Natural killer cell treated with Interleukin-12 subunit alpha and Interleukin-12 subunit beta and Interleukin-15 and Interleukin-18, amount 100 ng/mL, for 72 hours (primary cell): ENCODE results near the gene KRT9. TPM values are rescaled to one million over a fixed set of nuclear protein-coding genes. Genes with fewer than 3 reads are reported as not detected.
A peak's percentile ranks its signal among the peaks of the same experiment; 100 is the strongest.
"Not testable (repeated sequence)": the region's sequence is repeated elsewhere in the genome, so short reads cannot be mapped to it uniquely, and the experiment has no call there.

Source experiments
- ATAC-seq, 2 donors: fragments of 150-1000 bp; cut with Tn5 transposase in 1 of 2; sonication (Bioruptor Pico), chemical (Tn5 transposase) in 1 of 2; 2 replicates each; pipeline ENCODE4 v1.10.0; 2021
- DNase-seq: peaks from one replicate; pipeline ENCODE4 v3.0.0; 2022; ENCODE audit warnings: low spot score
- H3K27ac Mint-ChIP-seq, 2 donors: 1 replicate in 1 of 2; 2 replicates in 1 of 2; pipeline ENCODE4 v1.8.0; 2022; ENCODE audit warnings: mixed read lengths in 2 of 2, mild to moderate bottlenecking in 1 of 2, moderate library complexity in 1 of 2
- H3K27me3 Mint-ChIP-seq, 2 donors: 1 replicate in 1 of 2; 2 replicates in 1 of 2; pipeline ENCODE4 v1.8.0; 2022; ENCODE audit warnings: mixed read lengths in 2 of 2
- H3K36me3 Mint-ChIP-seq: one replicate; pipeline ENCODE4 v1.8.0; 2022; ENCODE audit warnings: mixed read lengths
- H3K4me1 Mint-ChIP-seq, 2 donors: 1 replicate in 1 of 2; 2 replicates in 1 of 2; pipeline ENCODE4 v1.8.0; 2022; ENCODE audit warnings: low read depth in 2 of 2, mixed read lengths in 2 of 2, mild to moderate bottlenecking in 1 of 2
- H3K4me3 Mint-ChIP-seq: one replicate; pipeline ENCODE4 v1.8.0; 2022; ENCODE audit warnings: mixed read lengths
- H3K9me3 Mint-ChIP-seq: 2 replicates; pipeline ENCODE4 v1.8.0; 2022; ENCODE audit warnings: mixed read lengths
- total RNA-seq, 2 donors: library from RNA; stranded (reverse); gene quantifications; one replicate each; pipeline ENCODE4 v1.2.3, GENCODE V29; 2022

KRT9 gene
- total RNA-seq, 2 donors from 2014 or later, result not detected

GRCh38 chr17:41552455-41552854, 19.4 kb downstream of the KRT9 start:
- ATAC-seq, result no peak
- Mint-ChIP-seq H3K4me3 (no peak overlapping the region), H3K4me1 (peaks cover 8 to 17% of the 10 kb centered on the region in 2 donors), H3K27me3 (peaks cover 9 to 25% of the 10 kb centered on the region in 2 donors), H3K36me3 (no peaks in the 10 kb centered on the region), H3K9me3 (no peaks in the 10 kb centered on the region), H3K27ac (no peak overlapping the region)
- DNase-seq, result no peak

- Mint-ChIP-seq H3K36me3 (no peaks in the 10 kb centered on the region), H3K4me1 (peaks cover 8 to 17% of the 10 kb centered on the region in 2 donors), H3K4me3 (no peak overlapping the region), H3K9me3 (no peaks in the 10 kb centered on the region), H3K27me3 (peaks cover 8 to 25% of the 10 kb centered on the region in 2 donors), H3K27ac (no peak overlapping the region)
- ATAC-seq (no peak), DNase-seq (no peak)
These were observed 20.5 kb downstream of the KRT9 start for GRCh38 chr17:41551365-41551764.

GRCh38 chr17:41549596-41550039, 22.2 kb downstream of the KRT9 start:
- H3K4me3 Mint-ChIP-seq, result no peak overlapping the region
- peaks cover 8 to 17% of the 10 kb centered on the region in 2 donors for H3K4me1 Mint-ChIP-seq
- H3K27ac Mint-ChIP-seq, result no peak overlapping the region
- no peak for DNase-seq
- no peaks in the 10 kb centered on the region for H3K36me3 Mint-ChIP-seq
- H3K27me3 Mint-ChIP-seq, result peaks cover 8 to 25% of the 10 kb centered on the region in 2 donors
- no peaks in the 10 kb centered on the region for H3K9me3 Mint-ChIP-seq
- ATAC-seq, result no peak

- Mint-ChIP-seq H3K36me3 (no peaks in the 10 kb centered on the region), H3K4me1 (peaks cover 8 to 17% of the 10 kb centered on the region in 2 donors), H3K27ac (no peak overlapping the region), H3K4me3 (peak overlapping the region; percentile 47), H3K27me3 (peaks cover 2 to 20% of the 10 kb centered on the region in 2 donors), H3K9me3 (no peaks in the 10 kb centered on the region)
- ATAC-seq, result peak; percentile 82 to 86
- DNase-seq, result peak; percentile 80
These were observed 22.8 kb downstream of the KRT9 start for GRCh38 chr17:41548844-41549595.

- peaks cover 0 to 16% of the 10 kb centered on the region in 2 donors for H3K27me3 Mint-ChIP-seq
- H3K27ac Mint-ChIP-seq, result no peak overlapping the region
- DNase-seq (peak; percentile 68), ATAC-seq (peak; percentile 74 to 77)
- H3K4me3 Mint-ChIP-seq, result peak overlapping the region; percentile 47
- H3K9me3 Mint-ChIP-seq, result no peaks in the 10 kb centered on the region
- peaks cover 8 to 17% of the 10 kb centered on the region in 2 donors for H3K4me1 Mint-ChIP-seq
- no peaks in the 10 kb centered on the region for H3K36me3 Mint-ChIP-seq
These were observed 23.7 kb downstream of the KRT9 start for GRCh38 chr17:41547921-41548843.

GRCh38 chr17:41547378-41547841, 24.4 kb downstream of the KRT9 start:
- no peak overlapping the region for H3K27ac Mint-ChIP-seq

GRCh38 chr17:41546819-41547218, 25.0 kb downstream of the KRT9 start:
- Mint-ChIP-seq H3K4me1 (peaks cover 8 to 14% of the 10 kb centered on the region in 2 donors), H3K4me3 (no peak overlapping the region), H3K36me3 (no peaks in the 10 kb centered on the region), H3K9me3 (no peaks in the 10 kb centered on the region), H3K27me3 (peaks cover 0 to 14% of the 10 kb centered on the region in 2 donors), H3K27ac (no peak overlapping the region)
- DNase-seq, result no peak
- ATAC-seq, result no peak

More at GRCh38 chr17:41547378-41547841, 24.4 kb downstream of the KRT9 start:
- H3K4me3 Mint-ChIP-seq, result no peak overlapping the region
- DNase-seq (no peak), ATAC-seq (no peak)
- peaks cover 8 to 14% of the 10 kb centered on the region in 2 donors for H3K4me1 Mint-ChIP-seq
- no peaks in the 10 kb centered on the region for H3K9me3 Mint-ChIP-seq
- no peaks in the 10 kb centered on the region for H3K36me3 Mint-ChIP-seq
- peaks cover 0 to 14% of the 10 kb centered on the region in 2 donors for H3K27me3 Mint-ChIP-seq

- no peak overlapping the region for H3K4me3 Mint-ChIP-seq
- H3K36me3 Mint-ChIP-seq, result no peaks in the 10 kb centered on the region
- peaks cover 8 to 14% of the 10 kb centered on the region in 2 donors for H3K4me1 Mint-ChIP-seq
- DNase-seq (no peak), ATAC-seq (no peak)
- no peak overlapping the region for H3K27ac Mint-ChIP-seq
- no peaks in the 10 kb centered on the region for H3K9me3 Mint-ChIP-seq
- H3K27me3 Mint-ChIP-seq, result peaks cover 0 to 14% of the 10 kb centered on the region in 2 donors
These were observed 25.9 kb downstream of the KRT9 start for GRCh38 chr17:41545829-41546410.

- ATAC-seq, result no peak
- H3K4me3 Mint-ChIP-seq, result no peak overlapping the region
- peaks cover 8 to 14% of the 10 kb centered on the region in 2 donors for H3K4me1 Mint-ChIP-seq
- no peak overlapping the region for H3K27ac Mint-ChIP-seq
- DNase-seq, result no peak
- no peaks in the 10 kb centered on the region for H3K36me3 Mint-ChIP-seq
- H3K9me3 Mint-ChIP-seq, result no peaks in the 10 kb centered on the region
- peaks cover 0 to 16% of the 10 kb centered on the region in 2 donors for H3K27me3 Mint-ChIP-seq
These were observed 26.9 kb downstream of the KRT9 start for GRCh38 chr17:41544935-41545334.

GRCh38 chr17:41544491-41544892, 27.4 kb downstream of the KRT9 start:
- DNase-seq (no peak), ATAC-seq (no peak)
- Mint-ChIP-seq H3K9me3 (no peaks in the 10 kb centered on the region), H3K27me3 (peaks cover 0 to 16% of the 10 kb centered on the region in 2 donors), H3K4me3 (no peak overlapping the region), H3K36me3 (no peaks in the 10 kb centered on the region), H3K4me1 (peaks cover 7 to 14% of the 10 kb centered on the region in 2 donors), H3K27ac (no peak overlapping the region)

- not testable (repeated sequence) for H3K27ac Mint-ChIP-seq, H3K4me1 Mint-ChIP-seq, H3K9me3 Mint-ChIP-seq, ATAC-seq, H3K36me3 Mint-ChIP-seq, H3K4me3 Mint-ChIP-seq, DNase-seq
- H3K27me3 Mint-ChIP-seq, result peaks cover 0 to 13% of the 10 kb centered on the region in 2 donors
These were observed 29.1 kb downstream of the KRT9 start for GRCh38 chr17:41542786-41543185.

- no peaks in the 10 kb centered on the region for H3K9me3 Mint-ChIP-seq
- no peaks in the 10 kb centered on the region for H3K36me3 Mint-ChIP-seq
These were observed 29.5 kb downstream of the KRT9 start for GRCh38 chr17:41542357-41542756.

GRCh38 chr17:41540921-41541625, 30.8 kb downstream of the KRT9 start:
- DNase-seq (no peak), ATAC-seq (no peak)
- H3K27me3 Mint-ChIP-seq, result peaks cover 0 to 16% of the 10 kb centered on the region in 2 donors
- H3K9me3 Mint-ChIP-seq, result no peaks in the 10 kb centered on the region
- H3K27ac Mint-ChIP-seq, result no peak overlapping the region
- H3K4me1 Mint-ChIP-seq, result no peaks in the 10 kb centered on the region
- H3K4me3 Mint-ChIP-seq, result no peak overlapping the region
- H3K36me3 Mint-ChIP-seq, result no peaks in the 10 kb centered on the region

More at GRCh38 chr17:41542357-41542756, 29.5 kb downstream of the KRT9 start:
- no peak overlapping the region for H3K4me3 Mint-ChIP-seq
- no peak overlapping the region for H3K27ac Mint-ChIP-seq
- DNase-seq (no peak), ATAC-seq (no peak)
- H3K27me3 Mint-ChIP-seq, result peaks cover 0 to 9% of the 10 kb centered on the region in 2 donors
- no peaks in the 10 kb centered on the region for H3K4me1 Mint-ChIP-seq
